HG03025 (cell line): ENCODE measurements around the gene INO80B.
"Not testable (repeated sequence)": the region's sequence is repeated elsewhere in the genome, so short reads cannot be mapped to it uniquely, and the experiment has no call there.

ENCODE experiments used
- ATAC-seq: cut with Tn5 transposase; IDR thresholded peaks from one replicate; pipeline ENCODE4 v1.9.1; 2021; ENCODE audit warnings: mild to moderate bottlenecking, moderate library complexity; ENCODE audit not compliant: unreplicated experiment, low FRiP score

INO80B gene

DNA sequence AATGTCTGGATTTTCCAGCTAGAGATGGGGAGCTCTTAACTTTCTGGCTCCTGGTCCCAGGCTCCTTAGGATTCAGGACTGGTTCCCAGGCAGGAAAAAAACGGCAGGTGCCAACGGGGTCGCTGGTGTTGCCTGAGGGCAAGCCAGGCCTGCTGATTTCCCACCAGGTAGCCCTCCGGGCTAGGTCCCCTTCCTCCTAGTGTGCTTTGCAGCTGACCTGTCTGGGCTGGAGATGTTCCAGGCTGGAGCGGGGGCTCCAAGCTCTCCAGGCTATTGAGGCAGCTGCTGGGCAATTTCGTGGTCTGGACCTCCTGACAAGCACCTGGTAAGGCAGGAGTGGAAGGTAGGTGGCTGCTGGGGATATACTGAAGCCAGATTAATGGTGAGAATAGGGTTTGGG lies 19.6 kb downstream of the INO80B start:
- ATAC-seq = no peak

DNA sequence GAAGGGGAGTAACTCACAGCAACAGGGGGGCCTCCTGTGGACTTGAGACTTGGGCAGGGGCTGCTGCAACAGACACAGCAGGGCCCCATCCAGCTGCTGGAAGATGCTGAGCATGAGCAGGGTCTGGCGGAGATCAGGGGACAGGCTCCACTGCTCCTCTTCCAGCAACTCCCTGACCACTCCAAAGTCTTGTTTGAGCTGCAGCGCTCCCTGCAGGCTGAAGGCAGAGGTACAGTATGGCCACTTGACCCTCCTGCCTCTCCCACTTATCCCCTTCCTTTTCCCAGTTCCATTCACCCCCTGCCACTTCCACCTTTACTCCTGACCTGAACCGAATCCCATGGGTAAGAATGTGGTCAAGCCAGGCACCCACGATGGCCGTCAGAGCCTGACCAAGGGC lies 20.0 kb downstream of the INO80B start:
- ATAC-seq = no peak

DNA sequence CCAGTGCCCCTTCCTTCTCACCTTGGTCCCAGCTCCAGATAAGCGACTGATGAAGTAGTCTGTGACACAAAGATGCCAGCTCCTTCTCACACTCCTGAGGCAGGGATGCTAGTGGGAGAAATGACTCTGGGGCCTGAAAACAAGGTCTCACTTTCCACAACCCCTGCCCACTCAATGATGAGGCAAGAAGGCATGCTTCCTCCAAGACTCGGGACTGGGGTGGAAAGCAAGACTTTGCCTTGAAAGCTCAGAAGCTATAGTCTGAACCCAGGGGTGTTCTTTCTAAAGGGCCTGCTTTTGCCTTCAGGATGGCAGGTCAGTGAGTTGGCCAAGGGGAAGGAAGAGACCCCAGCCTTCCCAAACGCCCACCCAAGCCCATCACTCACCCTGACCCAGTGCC lies 26.5 kb downstream of the INO80B start:
- ATAC-seq = no peak

DNA sequence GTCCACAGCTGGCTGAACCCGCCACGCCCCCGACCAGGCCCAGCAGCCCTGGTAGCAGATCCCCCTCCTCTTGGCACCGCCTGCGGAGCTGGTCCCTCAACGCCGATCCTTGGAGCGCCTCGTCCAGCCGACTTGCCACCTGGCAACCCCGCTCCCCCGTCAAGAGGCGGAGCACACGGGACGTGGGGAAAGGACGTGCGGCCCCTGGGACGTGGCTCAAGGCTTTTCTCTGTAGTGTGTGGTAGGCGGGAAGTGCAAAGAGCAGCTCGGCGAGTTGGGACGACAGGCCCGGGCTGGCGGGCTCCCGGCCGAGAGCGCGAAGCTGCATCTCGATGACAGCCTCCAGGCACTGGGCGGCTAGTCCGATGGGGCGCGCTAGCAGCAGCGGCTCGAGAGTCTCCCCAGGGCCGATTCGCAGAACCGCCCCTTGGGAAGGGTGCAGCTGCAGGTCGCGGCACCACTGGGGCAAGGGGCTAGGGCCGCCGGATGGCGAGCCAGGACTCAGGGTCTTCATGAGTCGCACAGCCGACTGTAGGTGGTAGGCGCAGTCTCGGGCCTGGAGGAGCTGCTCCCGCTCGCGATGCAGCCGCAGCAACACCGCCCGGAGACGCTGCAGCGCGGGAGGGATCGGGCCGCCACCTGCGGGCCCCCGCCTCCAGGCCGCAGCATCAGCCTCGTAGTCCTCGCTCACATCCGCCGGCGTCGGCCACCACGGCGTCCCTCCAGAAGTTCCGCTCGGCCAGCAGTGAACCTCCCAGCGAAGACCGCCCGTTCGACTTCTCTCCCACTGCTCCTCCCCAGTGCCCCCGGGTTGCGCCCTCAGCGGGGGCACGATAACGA lies 27.3 kb downstream of the INO80B start:
- peak; percentile 43 for ATAC-seq

DNA sequence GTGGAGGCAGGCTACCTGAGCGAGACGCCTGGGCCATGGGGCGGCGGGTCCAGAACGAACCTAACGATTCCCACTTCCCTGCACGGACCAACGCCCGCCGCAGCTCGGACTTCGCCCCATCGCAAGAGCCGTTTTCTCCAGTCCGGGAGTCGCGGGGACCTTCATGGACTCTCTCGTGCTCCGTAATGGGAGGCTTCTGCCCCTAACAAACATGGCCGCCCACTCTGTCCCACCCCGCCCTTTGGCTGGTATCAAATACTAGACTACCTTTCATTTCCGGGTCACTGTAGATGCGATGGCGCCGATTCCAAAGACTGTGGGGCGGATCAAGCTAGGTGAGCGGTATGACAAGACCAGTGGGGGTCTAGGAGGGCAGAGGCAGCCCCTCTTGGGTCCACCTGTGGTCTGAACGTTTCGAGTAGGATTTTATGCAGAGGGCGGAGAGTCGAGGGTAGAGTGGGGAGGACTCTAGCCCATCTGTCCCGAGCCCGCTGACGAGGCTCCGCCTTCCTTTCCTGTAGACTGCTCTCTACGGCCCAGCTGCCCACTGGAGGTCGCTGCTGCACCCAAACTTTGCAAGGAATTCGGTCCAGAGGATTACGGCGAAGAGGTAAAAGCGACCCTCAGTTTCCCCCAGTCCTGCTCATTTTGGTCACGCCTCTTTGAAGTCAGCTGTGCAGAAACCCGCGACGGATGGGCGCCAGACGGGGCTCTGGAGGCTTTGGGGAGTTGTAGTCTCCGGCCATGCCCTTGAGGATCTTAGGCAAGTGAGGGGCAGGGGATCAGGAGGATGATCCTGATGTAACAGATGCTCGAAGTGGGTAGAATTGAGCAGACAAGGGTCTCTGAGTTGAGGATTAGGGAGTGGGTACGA lies 28.2 kb downstream of the INO80B start, which contains the start of the genes CCDC142 and TTC31:
TSS of gene CCDC142 (minus strand) at position 198 of the 874 bp plus-strand sequence. CDS start at position 37, 161 bp downstream.
TSS of gene TTC31 (plus strand) at position 281 of the 874 bp plus-strand sequence. CDS start at position 296, 15 bp downstream.
- ATAC-seq = peak; percentile 82

DNA sequence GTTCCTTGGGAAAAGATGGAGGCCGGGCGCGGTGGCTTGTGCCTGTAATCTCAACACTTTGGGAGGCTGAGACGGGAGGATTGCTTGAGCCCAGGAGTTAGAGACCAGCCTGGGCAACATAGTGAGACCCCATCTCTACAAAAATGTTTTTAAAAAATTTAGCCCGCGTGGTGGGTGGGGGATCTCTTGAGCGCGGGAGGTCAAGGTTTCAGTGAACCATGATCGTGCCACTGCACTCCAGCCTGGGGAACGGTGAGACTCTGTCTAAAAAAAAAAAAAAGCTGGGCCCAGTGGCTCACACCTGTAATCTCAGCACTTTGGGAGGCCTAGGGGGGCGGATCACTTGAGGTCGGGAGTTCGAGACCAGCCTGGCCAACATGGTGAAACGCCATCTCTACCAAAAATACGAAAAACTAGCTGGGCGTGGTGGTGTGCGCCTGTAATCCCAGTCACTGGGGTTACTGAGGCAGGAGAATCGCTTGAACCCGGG lies 28.8 kb downstream of the INO80B start:
- not testable (repeated sequence) for ATAC-seq

DNA sequence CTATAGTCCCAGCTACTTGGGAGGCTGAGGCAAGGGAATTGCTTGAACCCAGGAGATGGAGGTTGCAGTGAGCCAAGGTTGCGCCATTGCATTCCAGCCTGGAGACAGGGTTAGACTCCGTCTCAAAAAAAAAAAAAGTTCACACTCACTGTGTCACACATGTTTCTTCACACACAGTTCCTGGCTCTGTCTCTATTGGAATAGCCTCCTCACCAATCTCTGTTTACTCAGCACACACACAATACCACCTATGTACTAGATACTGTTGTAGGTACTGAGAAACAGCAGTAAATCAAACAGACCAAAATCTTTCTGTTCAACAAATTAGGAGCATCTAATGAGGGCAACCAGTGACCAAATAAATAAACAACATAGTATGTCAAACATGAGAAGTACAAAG lies 31.3 kb downstream of the INO80B start:
- ATAC-seq = no peak

DNA sequence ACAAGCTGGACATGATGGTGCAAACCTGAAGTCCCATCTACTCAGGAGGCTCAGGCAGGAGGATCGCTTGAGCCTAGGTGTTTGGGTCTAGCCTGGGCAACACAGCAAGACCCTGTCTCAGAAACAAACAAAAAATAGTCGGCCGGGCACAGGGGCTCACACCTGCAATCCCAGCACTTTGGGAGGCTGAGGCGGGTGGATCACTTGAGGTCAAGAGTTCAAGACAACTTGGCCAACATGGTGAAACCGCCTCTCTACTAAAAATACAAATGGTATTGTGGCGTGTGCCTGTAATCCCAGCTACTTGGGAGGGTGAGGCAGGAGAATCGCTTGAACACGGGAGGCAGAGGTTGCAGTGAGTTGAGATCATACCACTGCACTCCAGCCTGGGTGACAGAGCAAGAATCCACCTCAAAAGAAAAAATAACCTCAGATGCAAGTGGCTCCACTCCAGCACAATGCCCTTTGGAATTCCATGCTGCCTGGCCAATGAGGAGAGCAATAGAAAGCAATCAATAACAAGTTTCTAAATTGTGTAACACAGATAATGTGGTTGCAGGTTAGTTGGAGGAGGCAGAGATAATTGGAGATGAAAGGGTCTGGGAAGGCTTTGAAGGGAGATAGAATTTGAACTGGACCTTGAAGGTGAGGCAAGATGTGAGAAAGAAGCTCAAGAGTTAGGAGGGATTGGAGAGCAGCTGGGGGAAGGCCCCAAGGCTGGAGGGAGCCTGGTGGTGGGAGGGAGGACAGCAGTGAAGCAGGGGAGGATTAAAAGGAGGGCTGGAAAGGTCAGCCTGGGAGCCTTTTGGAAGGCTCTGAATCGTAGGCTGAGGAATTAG lies 34.0 kb downstream of the INO80B start:
- ATAC-seq = no peak

DNA sequence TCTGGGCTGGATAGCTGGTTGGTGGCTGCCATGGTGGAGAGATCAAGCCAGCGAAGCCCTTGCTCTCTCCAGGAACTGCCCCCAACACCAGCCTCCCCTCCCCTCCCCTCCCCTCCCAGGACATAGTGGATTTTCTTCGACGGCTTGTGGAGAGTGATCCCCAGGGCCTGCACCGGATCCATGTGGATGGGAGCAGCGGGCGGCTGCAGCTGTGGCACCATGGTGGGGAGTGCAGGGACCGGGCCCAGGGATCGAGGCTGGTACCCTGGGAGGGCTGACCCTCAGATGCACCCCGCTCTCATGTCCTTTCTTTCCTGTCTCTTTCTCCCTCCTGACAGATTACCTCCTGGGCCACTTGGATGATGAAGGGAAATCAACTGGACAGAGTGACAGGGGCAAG lies 35.0 kb downstream of the INO80B start:
- no peak for ATAC-seq

DNA sequence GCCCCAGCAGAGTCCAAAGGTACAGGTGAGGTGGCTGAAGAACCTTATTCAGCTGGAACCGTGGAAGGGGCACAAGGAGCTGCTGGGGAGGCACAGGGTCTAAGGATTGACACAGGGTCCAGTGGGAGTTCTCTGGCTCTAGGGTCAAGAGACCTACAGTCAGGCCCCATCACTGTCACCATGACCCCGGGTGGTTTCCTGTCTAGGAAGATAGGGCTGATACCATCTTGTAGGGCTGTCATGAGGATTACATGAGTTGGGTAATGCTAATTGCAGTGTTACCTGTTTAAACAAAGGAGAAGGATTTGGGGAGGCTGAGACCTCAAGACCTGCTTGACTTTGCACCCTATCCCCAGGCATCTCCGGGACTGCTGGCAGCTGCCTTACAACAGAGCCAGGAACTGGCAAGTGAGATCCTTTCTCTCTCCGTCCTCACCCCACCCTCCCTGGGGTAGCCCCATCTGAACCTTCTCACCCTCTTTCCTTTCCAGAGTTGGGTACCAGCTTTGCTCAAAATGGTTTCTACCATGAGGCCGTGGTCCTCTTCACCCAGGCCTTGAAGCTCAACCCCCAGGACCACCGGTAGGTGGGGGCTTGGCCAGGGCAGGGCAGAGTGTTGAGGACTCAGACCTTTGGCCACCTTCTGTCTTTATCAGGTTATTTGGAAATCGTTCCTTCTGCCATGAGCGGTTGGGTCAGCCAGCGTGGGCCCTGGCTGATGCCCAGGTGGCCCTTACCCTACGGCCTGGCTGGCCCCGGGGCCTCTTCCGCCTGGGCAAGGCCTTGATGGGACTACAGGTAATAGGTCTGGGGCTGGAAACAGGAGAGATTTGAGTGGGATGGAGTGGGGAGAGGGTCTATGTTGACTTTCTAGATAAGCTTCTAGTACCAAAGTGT lies 37.0 kb downstream of the INO80B start:
- no peak for ATAC-seq

DNA sequence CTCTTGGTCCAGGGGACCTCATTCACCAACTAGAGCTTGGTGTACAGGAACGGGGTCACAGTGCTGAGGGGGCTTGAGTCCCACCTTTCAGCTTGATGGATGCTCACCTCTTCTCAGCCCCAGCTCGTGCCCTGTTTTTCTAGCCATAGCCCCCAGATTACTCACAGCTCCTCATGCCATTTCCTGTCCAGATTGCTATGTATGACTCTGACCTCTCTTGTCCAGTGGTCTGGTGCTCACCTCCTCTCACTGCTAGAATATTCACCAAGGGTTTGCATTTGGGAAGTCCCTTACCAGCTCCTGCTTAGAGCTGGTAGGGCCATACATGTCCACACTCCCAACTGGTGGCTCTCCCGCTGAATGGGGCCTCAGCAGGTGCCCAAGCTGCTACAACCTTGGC lies 38.7 kb downstream of the INO80B start:
- ATAC-seq = no peak

DNA sequence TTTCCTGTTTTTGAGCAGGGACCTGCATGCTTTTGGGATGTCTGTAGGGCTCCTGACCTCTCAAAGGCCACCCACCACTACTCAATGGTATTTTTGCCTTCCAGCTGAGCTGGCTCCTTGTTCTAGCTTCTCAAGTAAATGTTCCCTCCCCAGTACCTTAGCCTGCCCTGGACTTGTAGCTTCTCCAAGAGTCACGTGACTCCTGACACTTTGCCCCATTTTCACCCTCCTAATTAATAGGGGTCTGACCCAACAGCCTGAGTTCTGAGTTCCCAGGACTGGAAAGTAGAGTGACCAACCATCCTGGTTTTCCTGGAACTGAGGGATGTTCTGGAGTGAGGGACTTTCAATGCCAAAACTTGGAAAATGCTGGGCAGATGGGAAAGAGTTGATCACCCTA lies 40.6 kb downstream of the INO80B start:
- no peak for ATAC-seq

DNA sequence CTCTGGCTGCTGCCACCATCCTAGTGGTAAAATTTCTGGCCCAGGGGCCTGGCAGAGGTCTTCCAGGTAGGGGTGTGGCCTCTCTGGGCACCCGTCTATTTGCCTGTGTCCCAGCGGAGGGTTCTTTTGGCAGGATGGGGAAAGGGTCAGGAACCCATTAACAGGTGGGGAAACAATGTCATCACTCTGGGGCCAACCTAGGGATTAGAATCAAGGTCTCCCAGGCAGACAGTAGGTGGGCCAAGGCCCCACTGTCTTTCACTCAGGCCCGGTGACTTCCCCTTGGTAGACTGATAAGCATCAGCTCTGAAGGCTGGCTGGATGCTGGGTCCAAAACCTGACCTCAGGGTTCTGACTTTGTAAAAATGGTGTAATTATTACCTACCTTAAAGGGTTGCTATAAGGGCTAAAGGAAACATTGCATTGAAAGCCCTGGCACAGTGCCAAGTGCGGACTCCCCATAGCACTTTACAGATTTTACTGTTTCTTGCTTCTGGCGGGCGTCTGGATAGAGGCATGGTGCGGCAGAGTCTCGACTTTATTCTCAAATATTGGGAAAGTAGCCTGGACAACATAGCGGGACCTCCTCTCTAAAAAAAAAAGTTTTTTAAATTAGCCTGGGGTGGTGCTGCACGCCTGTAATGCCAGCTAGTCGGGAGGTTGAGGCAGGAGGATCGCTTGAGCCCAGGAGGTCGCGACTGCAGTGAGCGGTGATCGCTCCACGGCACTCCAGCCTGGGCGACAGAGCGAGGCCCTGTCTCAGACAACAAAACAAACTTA lies 42.3 kb downstream of the INO80B start:
- ATAC-seq = no peak

DNA sequence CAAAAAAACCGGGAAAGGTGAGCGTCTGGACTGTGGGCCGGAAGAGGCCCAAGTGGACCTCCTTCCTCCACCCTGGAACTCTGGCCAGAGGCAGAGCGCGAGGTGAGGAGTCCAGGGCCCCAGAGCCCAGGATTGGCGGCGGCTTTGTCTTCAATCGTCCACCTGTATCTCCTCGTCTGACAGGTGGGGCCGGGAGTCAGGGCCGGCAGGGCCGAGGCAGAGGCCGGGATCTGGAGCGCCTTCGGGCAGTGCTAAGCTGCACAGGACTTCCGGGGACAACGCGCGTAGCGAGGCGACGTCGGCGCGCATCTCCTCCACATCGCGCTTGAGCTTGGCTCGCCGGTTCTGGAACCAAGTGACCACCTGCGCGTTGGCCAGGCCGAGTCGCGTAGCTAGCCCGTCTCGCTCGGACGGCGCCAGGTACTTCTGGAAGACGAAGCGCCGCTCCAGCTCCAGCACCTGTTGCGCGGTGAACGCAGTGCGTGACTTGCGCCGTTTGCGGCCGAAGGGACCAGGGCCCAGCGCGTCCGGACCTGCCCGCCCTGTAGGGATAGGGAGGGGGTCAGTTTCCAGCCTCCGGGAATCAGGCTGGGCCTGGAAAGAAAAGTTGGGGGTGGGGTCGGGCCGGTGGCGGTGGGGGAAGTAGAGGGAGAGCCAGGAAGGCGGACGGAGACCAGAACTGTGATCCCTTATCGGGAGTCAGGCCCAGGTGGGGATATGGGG lies 43.1 kb downstream of the INO80B start:
- no peak for ATAC-seq

DNA sequence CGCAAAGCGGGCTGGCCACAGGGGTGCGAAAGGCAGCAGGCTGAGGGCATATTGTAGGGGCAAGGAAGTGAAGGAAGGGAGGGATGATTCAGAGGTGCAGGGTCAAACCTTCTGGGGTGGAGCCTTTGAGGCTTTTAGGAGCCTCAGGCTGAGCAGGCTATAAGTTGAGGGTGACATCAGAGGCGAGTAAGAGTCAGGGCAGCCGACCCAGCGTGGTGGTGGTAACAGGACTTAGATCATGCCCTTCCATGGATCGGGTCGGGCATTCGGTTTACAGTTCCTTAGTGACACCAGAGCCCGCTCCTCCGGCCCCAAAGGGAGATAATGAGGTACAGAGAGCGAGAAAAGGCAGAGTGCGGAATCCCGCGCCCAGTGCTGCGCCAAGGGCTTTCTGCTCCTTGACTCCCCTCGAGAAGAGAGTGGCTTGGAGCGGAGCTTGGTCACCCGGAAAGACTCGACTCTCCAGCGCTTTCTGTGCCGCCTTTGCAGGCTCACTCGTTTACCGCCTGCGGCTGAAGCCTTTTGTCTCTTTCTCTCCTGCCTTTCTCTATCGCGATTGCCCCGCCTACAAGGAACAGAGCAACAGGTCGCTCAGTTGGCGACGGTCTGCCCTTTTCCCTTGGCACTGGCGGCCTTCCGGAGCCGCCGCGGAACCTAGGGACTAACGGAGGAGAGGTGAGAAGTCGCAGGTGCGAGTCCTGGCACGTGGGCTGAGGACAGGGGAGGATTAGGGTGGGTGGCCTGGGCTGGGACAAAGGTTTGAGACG lies 43.8 kb downstream of the INO80B start:
- ATAC-seq = no peak

DNA sequence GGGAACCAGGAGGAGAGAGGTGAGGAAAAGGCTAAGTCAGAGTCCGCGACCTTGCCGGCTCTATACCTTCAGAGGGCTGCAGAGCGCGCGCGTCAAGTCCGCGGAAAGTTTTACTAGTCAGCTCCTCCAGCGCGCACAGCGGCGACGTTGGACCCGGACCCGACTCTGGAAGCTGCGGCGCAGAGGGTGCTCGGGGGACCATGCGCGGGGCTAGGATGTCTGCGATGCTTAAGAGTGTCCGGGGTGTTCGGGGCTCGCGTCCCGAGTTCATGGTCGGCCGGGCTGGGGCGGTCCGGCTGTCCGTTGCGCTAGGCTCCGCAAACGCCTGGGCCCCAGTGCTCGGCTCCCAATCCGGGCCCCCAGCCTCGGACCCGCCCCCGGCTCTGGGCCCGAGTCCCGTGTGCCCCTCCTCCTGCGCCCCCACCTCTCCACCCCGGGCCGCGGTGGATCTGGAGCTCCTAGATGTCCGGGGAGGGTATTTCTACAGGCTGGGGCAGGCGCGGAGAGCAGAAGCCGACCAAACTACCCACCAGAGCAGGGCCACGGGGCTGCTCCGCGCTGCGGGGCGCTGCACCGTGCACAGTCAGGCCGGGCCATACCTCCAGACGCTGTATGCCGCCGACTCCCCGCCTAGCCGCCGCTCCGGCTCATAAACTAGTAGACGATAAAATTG lies 44.5 kb downstream of the INO80B start, which contains the start of gene LBX2:
TSS of gene LBX2 (minus strand) at position 337 of the 673 bp plus-strand sequence. CDS start at position 271, 66 bp downstream.
- ATAC-seq = no peak
